ENCODE measurements around the gene MAPK12.

The MAPK12 gene

DNA sequence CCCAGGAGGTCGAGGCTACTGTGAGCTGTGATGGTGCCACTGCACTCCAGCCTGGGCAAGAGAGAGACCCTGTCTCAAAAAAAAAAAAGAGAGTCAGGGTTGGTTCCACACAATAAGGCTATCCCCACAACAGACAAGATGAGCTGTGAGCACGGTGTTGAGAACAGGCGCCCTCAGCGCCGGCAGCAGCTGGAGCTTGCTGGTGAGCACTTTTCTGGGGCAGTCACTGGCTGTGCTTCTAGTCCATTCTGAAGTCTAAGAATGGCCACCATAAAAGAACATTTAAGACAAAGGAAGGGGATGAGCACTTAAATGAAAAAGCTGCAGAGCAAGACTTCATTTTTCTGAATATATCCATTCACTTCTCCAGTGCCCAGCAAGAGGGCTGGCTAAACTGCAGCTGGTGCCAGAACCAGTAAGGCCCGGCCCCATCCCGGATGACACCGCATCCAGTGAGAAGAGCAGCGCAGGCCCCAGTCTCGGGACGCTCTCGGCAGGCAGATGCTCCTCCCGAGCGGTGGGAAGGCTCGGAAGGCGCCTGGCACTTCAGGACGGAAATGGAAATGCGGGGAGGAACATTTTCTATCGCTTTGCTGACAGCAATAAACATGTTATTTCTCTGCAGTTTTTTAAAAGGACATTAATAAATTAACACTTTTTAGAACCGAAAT, 28.9 kb downstream of the MAPK12 start:
- no peak for DNase-seq (ENCODE audit: low spot score)

DNA sequence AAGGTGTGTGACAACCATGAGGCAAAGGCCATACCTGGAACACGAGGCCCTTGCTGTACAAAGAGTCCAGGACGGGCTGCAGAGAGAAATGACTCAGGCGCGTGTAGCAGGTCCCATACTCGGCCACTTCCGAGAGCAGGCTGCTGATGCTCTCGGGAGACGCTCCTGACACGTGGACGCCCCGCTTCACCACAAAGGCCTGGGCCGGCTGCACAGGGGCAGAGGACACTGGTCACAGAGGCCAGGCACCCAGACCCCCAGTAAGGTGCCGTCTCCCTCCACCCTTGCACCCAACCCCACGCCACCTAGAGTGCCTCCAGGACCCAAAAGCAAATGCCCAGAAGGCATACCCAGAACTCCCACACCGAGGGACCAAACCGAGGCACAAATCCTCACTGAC, 32.1 kb downstream of the MAPK12 start:
- no peak for DNase-seq (ENCODE audit: low spot score)

DNA sequence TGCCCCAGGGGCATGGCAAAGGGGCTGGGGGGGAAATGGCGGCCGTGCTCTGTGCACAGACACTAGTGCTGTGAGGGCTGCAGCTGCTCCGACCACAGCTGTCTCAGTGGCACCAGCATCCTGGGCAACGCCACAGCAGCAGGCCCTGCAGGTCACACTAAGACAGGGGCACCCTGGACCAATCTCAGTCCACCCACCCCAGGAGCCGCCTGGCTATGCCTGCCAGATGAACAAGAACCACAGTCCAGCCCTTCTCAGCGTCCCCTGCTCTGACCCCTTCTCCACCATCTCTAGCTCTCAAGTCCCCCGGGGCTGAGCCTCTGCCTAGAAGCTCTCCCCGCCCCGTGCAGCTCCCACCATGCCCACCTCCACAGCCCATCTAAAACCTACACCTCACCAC, 33.1 kb downstream of the MAPK12 start:
- DNase-seq (ENCODE audit: low spot score), result no peak

DNA sequence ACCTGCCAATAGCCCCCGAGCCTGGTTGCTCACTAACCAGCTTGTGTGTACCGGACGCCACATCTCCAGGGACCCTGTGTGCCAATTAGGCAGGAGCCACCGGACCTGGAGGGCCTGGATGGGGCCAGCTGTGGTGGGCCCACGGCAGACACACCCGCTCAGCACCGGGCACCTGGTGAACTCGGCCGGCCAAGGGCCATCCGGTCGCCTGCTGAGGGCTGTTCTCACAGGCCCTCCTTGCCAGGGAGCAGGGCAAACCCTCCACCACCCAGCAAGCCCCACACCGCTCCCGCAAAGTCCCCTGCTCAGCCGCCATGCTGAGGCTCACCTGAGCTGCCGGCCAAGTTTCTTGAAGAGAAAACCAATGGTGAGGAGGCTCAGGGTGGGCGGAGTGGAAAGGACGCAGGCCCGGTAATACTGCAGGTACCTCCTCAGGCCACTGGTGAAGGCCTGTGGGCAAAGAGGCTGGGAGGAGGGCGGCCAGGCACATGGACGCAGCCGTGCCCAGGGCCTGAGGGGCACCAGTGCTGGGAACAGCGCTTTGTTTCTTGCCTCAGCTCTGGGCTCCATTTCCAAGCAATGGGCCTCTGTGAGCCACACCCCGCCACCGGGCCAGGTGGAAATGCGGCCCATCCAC, 33.8 kb downstream of the MAPK12 start:
- no peak for DNase-seq (ENCODE audit: low spot score)

DNA sequence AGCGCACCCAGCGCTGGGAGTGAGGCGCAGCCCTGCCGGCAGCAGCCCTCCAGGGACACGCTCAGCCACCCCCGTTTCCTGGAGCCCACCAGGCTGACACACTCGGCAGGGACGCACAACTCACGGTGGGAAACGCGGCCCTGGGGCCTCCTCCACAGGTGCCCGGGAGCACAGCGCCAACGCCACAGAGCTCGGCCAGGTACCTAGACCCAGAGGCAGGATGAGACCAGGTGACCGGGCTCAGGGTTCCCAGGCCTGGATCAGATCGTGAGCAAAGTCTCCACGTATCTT, 34.7 kb downstream of the MAPK12 start:
- DNase-seq (ENCODE audit: low spot score), result no peak

DNA sequence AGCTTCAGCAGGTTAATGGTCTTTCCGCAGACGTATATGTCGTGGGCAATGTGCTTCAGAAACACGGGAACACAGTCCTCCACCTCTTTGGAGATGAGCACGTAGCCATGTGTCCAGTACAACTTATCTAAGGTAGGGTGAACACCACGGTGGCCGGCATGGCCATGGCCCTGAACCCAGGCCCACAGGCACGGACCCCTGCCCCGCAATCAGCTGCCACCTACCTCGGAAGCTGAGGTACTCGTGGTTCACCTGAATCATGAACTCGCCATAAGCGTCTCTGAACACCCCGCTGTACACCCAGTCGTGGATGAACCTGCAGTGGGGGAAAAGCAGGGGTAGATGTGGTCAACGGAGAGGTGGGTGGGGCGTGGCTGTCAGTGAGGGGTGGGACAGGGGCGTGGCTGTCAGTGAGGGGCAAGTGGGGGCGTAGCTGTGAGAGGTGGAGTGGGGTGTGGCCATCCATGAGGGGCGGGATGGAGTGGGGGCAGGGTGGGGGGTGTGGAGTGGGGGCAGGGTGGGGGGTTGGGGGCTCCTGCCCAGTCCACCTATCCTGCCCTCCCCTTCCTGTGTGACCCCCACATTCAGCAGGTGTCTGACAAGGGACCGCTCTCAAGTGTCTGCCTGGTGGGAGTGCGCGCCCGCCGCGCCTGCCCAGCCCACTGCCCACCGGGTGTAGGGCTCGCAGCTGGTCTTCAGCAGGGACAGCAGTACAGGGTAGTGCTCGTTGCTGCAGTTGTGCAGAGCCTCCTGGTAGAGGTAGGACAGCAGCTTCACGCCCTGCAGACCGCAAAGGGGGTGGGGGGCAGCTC, 35.2 kb downstream of the MAPK12 start:
- DNase-seq (ENCODE audit: low spot score), result no peak

DNA sequence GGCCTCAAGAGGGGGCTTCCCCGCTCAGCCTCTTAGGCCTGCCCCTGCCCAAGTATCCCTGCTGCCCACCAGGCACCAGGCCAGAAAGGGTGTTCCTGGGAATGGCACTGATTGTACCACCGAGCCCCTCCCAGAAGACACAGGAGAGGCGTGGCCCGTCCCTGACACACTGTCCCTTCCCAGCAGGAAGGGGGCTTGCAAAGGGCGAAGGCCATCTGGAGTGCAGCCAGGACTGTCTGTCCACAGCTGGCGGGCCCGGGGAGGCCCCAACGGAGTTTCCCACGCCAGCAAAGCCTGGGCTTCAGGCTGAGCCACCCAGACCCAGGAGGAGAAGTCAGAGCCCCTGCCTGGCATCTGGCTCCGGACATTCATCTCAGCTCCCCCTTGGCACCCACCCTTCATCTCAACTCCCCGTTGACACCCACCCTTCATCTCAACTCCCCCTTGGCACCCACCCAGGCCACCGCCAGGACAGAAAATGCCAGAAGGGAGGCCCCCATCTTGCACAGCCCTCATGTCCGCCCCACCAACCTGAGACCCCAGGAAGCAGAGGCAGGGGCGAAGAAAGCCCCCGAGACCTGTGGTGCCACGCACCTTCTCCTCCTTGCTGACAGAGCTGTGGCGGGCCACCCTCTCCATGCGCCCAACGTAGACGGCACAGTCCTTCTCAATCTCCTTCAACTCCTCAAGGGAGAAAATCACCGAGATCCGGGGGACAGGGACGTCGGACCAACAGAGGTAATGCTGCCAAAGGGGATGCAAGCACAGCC, 36.1 kb downstream of the MAPK12 start:
- no peak for DNase-seq (ENCODE audit: low spot score)

DNA sequence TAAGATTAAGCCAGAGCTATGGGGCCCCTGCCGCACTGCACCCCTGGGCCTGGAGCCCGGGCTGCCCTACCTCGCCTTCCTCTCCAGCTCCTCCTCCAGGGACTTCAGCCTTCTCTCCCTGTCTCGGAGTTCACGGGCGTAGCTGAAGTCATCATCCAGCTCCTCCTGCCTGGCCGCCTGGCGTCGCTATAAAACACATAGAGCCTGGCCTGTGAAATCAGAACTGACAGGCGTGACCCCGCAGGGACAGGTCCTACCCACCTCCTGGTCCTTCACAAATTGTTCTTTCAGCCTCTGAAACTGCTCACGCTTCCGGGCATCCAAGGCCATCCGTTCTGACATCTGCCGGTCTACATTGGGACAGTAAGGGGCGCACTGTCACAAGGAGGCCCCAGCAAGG, 37.4 kb downstream of the MAPK12 start:
- no peak for DNase-seq (ENCODE audit: low spot score)

DNA sequence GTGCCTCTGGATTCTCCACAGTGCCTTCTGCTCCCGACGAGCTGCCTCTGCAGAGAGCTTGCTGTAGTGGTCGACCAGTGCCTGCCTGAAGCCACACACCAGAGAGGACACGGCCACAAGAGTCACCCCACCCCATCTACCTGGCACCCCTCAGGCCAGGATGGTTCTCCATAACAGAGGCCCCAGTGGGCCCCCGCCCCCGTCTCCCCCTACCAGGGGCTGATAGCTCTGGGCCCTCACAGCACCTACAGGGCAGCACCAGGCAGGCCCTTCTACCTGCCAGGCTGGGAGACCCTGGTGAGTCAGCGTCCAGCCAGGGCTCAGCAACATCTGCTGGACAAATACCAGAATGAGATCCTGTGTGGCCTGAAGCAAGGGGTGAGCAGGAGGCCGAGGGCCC, 39.0 kb downstream of the MAPK12 start:
- no peak for DNase-seq (ENCODE audit: low spot score)

DNA sequence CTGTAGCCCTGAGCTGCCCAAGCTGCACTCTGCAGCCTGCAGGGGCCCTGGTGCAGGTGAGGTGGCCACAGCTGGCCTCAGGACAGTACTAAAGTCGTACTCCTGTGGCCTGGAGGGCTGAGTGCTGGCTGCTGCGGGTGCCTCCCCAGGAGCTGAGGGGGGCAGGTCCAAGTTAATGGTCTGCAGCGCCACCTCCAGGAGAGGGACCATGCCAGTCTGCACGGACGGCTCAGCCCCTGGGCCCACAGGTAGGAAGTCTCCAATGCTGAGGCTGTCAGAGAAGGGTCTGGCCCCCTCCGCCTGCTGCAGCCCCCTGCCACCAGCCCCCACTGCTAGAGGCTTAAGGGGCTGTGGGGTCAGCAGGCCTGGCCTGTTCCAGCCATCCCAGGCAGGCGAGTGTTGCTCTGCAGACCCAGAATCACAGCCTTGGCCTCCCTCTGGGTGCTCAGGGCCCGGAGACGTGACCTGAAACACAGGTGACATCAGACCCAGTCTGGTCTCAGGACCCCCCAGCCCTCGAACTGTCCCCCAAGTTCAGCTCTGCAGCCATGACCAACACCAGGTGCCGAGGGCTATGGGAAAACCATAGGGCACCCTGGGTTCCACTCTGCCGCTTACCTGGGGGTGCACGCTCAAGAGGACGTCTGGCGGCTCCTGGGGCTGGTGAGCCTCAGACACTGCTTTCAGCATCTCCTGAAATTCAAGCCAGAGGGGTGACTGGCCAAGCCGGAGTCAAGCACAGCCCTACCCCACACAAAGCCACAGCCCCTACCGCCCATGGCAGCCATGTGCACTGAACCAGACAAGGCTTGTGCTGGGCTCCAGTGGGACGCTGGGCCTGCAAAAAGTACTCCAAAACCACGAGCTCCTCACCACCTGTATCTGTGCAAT, 39.8 kb downstream of the MAPK12 start:
- DNase-seq (ENCODE audit: low spot score), result peak; percentile 15

DNA sequence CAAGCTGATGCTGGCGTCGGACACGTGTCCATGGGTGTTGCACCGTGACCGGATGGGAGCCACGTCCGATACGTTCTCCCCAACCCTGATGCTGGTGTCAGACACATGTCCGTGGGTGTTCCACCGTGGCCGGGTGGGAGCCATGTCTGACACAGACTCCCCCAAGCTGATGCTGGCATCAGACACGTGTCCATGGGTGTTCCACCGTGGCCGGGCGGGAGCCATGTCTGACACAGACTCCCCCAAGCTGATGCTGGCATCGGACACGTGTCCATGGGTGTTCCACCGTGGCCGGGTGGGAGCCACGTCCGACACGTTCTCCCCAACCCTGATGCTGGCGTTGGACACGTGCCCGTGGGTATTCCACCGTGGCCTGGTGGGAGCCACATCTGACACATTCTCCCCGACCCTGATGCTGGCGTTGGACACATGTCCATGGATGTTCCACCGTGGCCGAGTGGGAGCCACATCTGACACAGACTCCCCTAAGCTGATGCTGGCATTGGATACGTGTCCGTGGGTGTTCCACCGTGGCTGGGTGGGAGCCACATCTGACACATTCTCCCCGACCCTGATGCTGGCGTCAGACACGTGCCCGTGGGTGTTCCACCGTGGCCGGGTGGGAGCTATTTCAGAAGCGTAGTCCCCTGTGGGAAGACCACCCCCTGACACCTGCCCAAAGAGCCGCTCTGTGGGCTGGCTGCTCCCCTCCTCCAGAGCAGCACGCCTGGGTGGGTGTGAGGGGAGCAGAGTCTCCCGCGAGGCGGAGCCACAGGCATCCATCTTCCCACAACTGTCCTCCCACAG, 40.7 kb downstream of the MAPK12 start:
- no peak for DNase-seq (ENCODE audit: low spot score)

DNA sequence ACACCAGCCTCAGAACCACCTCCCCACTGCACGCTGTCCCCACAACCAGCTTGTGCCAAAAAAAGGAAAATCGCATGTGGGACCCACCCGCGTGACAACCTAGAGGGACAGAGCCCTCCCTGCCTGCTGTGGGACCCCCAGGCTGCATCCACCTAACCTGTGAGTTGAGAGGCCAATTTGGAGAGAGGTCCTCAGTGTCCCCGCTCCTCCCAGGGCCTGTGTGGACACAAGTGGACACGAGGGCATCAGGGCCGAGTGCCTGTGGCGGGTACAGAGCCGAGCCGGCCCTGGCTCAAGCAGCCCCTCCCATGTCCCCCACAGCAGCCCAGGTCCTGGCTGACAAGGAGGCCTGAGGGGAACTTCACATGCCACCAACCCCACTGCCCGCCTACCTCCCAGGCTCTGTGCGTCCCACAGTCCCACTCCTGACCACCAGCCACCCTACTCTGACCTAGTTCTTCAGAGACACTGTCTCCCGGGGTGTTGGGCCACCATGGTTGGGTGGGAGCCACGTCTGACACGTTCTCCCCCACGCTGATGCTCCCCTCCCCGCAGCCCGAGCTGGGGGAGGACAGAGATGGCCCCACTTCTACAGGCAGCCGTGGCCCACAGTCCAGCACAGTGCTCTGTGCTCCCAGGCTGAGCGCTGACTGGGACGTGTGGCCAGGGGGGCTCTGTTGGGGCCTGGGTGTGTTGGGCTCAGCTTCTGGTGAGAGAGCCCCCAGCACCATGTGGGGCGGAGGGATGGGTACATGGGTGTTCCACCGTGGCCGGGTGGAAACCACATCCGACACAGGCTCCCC, 41.5 kb downstream of the MAPK12 start:
- DNase-seq (ENCODE audit: low spot score), result no peak

DNA sequence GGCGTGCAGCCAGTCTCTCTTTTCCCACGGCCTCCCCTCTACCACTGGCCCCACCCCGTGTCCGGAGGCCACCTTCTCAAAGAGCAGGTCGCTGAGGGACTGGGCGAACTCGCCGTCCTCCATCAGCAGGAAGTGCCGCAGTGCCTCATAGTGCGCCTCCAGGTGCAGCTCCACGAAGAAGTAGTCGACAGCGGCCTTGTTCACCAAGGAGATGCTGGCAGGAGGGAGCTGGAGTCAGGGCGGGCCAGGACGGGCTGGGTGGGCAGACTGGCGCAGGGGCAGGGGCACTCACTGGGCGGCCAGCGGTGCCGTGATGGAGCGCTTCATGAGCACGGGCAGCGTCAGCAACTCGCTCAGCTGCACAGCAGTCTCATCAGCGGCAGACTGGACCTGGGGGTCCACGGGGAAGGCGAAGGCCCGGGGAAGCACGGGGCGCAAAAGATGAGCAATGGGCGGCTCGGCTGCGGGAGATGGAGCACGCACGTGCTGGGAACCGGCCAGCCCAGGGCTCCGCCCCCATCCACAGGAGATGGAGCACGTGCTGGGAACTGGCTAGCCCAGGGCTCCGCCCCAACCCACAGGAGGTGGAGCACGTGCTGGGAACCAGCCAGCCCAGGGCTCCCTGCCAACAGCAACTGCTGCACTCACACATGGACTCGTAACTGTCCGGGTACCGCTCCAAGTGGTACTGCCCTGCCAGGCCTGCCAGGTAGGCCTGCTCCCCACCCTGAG, 42.3 kb downstream of the MAPK12 start:
- DNase-seq (ENCODE audit: low spot score), result peak; percentile 58

DNA sequence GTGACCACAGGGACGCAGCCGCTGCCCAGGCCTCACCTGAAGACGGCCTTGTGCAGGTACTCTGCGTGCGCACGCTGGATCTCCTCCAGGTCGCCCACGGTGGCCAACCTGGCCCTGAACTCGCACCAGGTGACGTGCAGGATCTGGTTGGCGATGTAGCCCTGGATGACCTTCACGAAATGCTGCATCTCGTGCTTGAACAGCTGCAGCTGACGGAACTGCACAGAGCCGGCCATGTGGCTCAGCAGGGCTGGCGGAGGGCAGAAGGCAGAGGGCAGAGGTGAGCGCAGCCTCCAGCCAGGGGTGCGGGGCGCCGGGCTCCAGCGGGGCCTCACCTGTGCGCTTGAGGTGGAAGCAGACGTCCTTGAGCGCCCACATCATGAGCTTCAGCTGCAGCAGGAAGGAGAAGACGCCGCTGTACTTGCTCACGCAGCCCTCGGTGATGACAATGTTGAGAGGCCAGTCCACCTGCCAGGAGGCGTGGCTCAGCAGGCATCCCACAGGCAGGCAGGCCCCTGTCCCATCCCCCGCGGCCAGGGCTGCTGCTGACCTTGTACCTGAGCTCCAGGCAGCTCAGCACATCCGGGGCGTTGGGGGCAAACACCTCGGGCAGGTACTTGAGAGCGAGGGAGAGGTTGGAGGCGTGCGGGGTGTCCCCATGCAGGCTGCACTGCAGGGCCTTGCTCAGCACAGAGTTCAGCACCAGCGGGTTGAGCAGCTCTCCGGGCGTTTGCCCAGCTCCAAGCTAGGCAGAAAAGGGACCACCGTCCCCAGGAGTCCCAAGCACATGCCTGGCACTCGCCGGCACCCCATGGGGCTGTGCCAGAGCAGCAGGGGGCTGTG, 43.1 kb downstream of the MAPK12 start:
- DNase-seq (ENCODE audit: low spot score), result no peak

DNA sequence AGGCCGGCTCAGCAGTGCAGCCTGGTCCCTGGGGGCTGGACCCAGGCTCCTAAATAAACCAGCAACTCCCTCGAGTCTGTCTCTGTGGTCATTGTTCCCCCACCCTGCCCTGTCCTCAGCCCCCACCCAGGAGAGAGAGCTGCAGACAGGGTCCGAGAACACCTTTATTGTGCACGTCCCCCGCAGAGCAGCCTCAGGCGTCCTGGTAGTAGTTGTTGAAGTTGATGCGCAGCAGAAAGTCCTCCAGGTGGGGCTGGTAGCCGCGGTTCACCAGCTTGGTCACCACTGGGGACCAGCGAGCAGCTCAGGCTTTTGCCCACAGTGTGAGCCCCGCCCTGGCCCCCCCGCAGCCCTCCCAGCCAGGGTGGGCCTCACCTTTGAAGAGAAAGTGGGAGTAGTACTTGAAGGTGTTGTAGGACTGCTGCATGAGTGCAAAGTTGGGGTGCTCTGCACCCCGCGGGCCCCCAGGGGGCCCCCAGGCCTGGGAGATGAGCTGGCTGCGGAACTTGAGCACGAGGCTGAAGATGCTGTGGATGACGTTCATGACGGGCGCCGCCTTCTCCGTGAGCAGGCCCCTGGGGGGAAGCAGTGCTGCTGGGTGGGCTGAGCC, 43.8 kb downstream of the MAPK12 start:
- no peak for DNase-seq (ENCODE audit: low spot score)

DNA sequence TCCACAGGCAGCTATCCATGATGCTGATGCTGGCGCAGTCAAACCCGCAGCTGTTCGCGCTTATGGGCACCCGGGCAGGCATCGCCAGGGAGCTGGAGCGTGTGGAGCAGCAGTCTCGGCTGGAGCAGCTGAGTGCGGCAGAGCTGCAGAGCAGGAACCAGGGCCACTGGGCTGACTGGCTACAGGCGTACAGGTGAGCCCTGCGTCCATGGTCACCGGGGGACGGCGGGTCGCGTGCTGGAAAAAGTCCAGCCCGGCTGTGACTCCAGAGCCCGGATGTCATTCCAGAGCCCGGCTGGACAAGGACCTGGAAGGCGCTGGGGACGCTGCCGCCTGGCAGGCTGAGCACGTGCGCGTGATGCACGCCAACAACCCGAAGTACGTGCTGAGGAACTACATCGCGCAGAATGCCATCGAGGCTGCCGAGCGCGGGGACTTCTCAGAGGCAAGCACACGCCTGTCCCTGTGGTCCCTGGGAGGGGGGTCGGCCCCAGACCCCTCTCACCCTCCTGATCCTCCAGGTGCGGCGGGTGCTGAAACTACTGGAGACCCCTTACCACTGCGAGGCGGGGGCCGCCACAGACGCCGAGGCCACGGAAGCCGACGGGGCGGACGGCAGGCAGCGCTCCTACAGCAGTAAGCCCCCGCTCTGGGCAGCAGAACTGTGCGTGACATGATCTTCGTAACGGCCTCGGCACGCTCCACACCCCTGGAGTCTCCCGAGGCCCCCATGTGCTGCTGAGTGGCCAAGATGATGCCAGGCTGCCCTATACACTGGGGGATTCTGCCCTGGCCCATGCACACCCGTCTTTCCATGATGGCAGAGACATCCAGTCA, 44.6 kb downstream of the MAPK12 start:
- no peak for DNase-seq (ENCODE audit: low spot score)
